B cell (primary cell): Measurements from ENCODE around the gene TEPSIN. TPM values are rescaled to one million over a fixed set of nuclear protein-coding genes. Genes with fewer than 3 reads are reported as not detected.

Source experiments
- ATAC-seq: fragments of 200-7000 bp; cut with Tn5 transposase; one replicate; pipeline ENCODE4 v1.10.0; 2021; ENCODE audit warnings: low read depth, mild to moderate bottlenecking, moderate number of reproducible peaks, moderate library complexity
- CTCF ChIA-PET: fragments of 350-600 bp; sonication (Branson Sonifier 250); formaldehyde crosslinking; loops from one replicate; lab custom pipeline; 2021; ENCODE audit warnings: antibody characterized with exemption, inconsistent platforms; lab: Charles Lee
- POLR2A ChIA-PET: fragments of 350-600 bp; sonication (Branson Sonifier 250); formaldehyde crosslinking; loops from one replicate; lab custom pipeline; 2021; ENCODE audit warnings: antibody characterized with exemption; lab: Charles Lee
- DNase-seq: peaks from one replicate; pipeline ENCODE4 v3.0.0; 2013
- H2AFZ ChIP-seq: 2 replicates; pipeline ENCODE4 v1.6.1; 2012; ENCODE audit warnings: mild to moderate bottlenecking, low read depth, low read length; ENCODE audit not compliant: insufficient read depth, poor library complexity, severe bottlenecking
- H3K27ac ChIP-seq, 2 donors: 1 replicate in 1 of 2; 2 replicates in 1 of 2; pipeline ENCODE4 v1.5.1; 2012 to 2013; ENCODE audit warnings: low read length in 2 of 2, mild to moderate bottlenecking in 2 of 2, moderate library complexity in 1 of 2
- H3K27me3 ChIP-seq, 4 experiments: fragments of 200-600 bp in 1 of 4; sonication (generic) in 1 of 4; replicated peaks in 1 of 4; 1 replicate in 2 of 4; 2 replicates in 2 of 4; pipeline versions ENCODE4 v1.6.1 to v1.7.0; 2013 to 2016; ENCODE audit warnings: low read length in 3 of 4, mild to moderate bottlenecking in 2 of 4, mixed read lengths in 1 of 4, moderate library complexity in 1 of 4; ENCODE audit not compliant: insufficient read depth in 4 of 4, control insufficient read depth in 3 of 4; ENCODE audit errors: control extremely low read depth in 1 of 4
- H3K36me3 ChIP-seq, 2 experiments: replicated peaks in 1 of 2; 1 replicate in 1 of 2; 2 replicates in 1 of 2; pipeline versions ENCODE4 v1.6.1 to v1.7.1; 2013; ENCODE audit warnings: low read length in 1 of 2; ENCODE audit not compliant: insufficient read depth in 2 of 2, control insufficient read depth in 1 of 2; ENCODE audit errors: control extremely low read depth in 1 of 2, extremely low read depth in 1 of 2
- H3K4me1 ChIP-seq, 2 donors: fragments of 200-600 bp in 1 of 2; sonication (generic) in 1 of 2; 1 replicate in 1 of 2; 2 replicates in 1 of 2; pipeline versions ENCODE4 v1.5.1 to v1.6.1; 2013 to 2017; ENCODE audit warnings: low read length in 2 of 2; ENCODE audit not compliant: control insufficient read depth in 2 of 2, insufficient read depth in 2 of 2
- H3K4me2 ChIP-seq: replicated peaks from 2 replicates; pipeline ENCODE3; 2012; ENCODE audit warnings: mild to moderate bottlenecking, low read depth, low read length; ENCODE audit not compliant: poor library complexity, severe bottlenecking
- H3K4me3 ChIP-seq, 5 experiments: fragments of 200-600 bp in 1 of 5; sonication (generic) in 1 of 5; 1 replicate in 3 of 5; 2 replicates in 2 of 5; pipeline versions ENCODE4 v1.5.1 to v1.7.0; 2011 to 2016; ENCODE audit warnings: low read length in 4 of 5, mild to moderate bottlenecking in 4 of 5, low read depth in 2 of 5, control low read depth in 1 of 5, moderate library complexity in 1 of 5; ENCODE audit not compliant: insufficient read depth in 1 of 5; ENCODE audit errors: control extremely low read depth in 1 of 5, extremely low read depth in 1 of 5
- H3K79me2 ChIP-seq: fragments of 200-600 bp; sonication (generic); one replicate; pipeline ENCODE4 v1.6.0; 2016; ENCODE audit warnings: low read length; ENCODE audit not compliant: control insufficient read depth, insufficient read depth
- H3K9ac ChIP-seq: fragments of 200-600 bp; sonication (generic); 2 replicates; pipeline ENCODE4 v1.6.1; 2017; ENCODE audit warnings: mild to moderate bottlenecking, low read length, moderate library complexity
- H3K9me3 ChIP-seq, 3 donors: one replicate each; pipeline versions ENCODE4 v1.6.1 to v1.7.1; 2013; ENCODE audit warnings: low read length in 2 of 3; ENCODE audit not compliant: control insufficient read depth in 2 of 3, insufficient read depth in 1 of 3; ENCODE audit errors: control extremely low read depth in 1 of 3
- H4K20me1 ChIP-seq: 2 replicates; pipeline ENCODE4 v1.6.0; 2012; ENCODE audit warnings: mild to moderate bottlenecking, low read length; ENCODE audit not compliant: insufficient read depth, control insufficient read depth, poor library complexity, severe bottlenecking
- H3K27ac Mint-ChIP-seq: one replicate; pipeline ENCODE4 v1.8.0; 2021; ENCODE audit warnings: mixed read lengths
- H3K27me3 Mint-ChIP-seq: one replicate; pipeline ENCODE4 v1.8.0; 2021; ENCODE audit warnings: mixed read lengths
- H3K4me1 Mint-ChIP-seq: one replicate; pipeline ENCODE4 v1.8.0; 2021; ENCODE audit warnings: mixed read lengths
- H3K4me3 Mint-ChIP-seq: one replicate; pipeline ENCODE4 v1.8.0; 2021; ENCODE audit warnings: mixed read lengths
- H3K9me3 Mint-ChIP-seq: one replicate; pipeline ENCODE4 v1.8.0; 2022; ENCODE audit warnings: mixed read lengths; ENCODE audit not compliant: insufficient read depth
- WGBS: methylation state at CpG from one replicate; pipeline ENCODE4 v1.1.5; 2013; ENCODE audit warnings: missing lambda C conversion rate; ENCODE audit not compliant: insufficient coverage; 5-methylcytosine and 5-hydroxymethylcytosine counted together
- intact Hi-C: fragments of 100-400 bp; cut with micrococcal nuclease; formaldehyde crosslinking; loops from one replicate; pipeline ENCODE4 v1.10.0; 2022
- polyA plus RNA-seq: library from polyadenylated mRNA; depleted of rRNA; stranded (reverse); fragments of >200 nt; gene quantifications from 2 replicates; pipeline ENCODE4 v1.2.3, GENCODE V29; 2012
- total RNA-seq, 2 donors: library from RNA; stranded (reverse); fragments of 120-200 nt in 1 of 2; gene quantifications; 1 replicate in 1 of 2; 2 replicates in 1 of 2; pipeline versions ENCODE4 v1.2.3 to v1.2.4, GENCODE V29; 2013 to 2022
- TF ChIP-seq, protein P1 (sequence below): fragments of 200-600 bp; IDR thresholded peaks from one replicate; pipeline ENCODE4 v1.8.0; 2022; ENCODE audit warnings: antibody characterized with exemption, mild to moderate bottlenecking

The TEPSIN gene
- total and polyA plus RNA-seq, 2 donors (not counting 1 experiment from before 2014, with no cell fraction given) = 180 to 273 TPM

GRCh38 chr17:81239714-81240555 is 1.1 kb upstream of the TEPSIN start:
- Histone ChIP-seq H3K9ac (peak overlapping the region; percentile 97), H3K4me3 (peak overlapping the region; percentile 49 to 82 (median 68))

More at GRCh38 chr17:81239714-81240555, 1.1 kb upstream of the TEPSIN start:
- peaks cover 0 to 23% of the 10 kb centered on the region in 2 experiments for H3K36me3 ChIP-seq
- no peaks in the 10 kb centered on the region for H3K27me3 ChIP-seq
- 19% methylated on average over 37 of the region's 37 CpGs for WGBS
- peaks cover 19 to 34% of the 10 kb centered on the region in 2 donors for H3K4me1 ChIP-seq
- H3K27ac ChIP-seq = peak overlapping the region; percentile 2 to 80
- H3K4me2 ChIP-seq = peak overlapping the region; percentile 97
- ATAC-seq (no peak), DNase-seq (peak; percentile 70)
- peak overlapping the region; percentile 96 for H2AFZ ChIP-seq
- ChIA-PET CTCF (interaction anchor here (0.8 to 5.6 kb wide), 9 partner anchors 11 to 360 kb away, joined by 3 to 43 read pairs (median 3); partner anchors contain the start of gene CEP131), POLR2A (interaction anchor here (0.5 to 2.4 kb wide), 7 partner anchors 10 to 1395 kb away, joined by 3 to 19 read pairs (median 3); partner anchors contain the start of gene CEP131)
- Mint-ChIP-seq H3K9me3 (no peaks in the 10 kb centered on the region), H3K27me3 (no peaks in the 10 kb centered on the region), H3K27ac (peak overlapping the region; percentile 88), H3K4me1 (peaks cover 45% of the 10 kb centered on the region), H3K4me3 (peak overlapping the region; percentile 93)
- peaks cover 0 to 3% (median 0%) of the 10 kb centered on the region in 3 donors for H3K9me3 ChIP-seq
- intact Hi-C loops = loop anchor here (1.0 to 2.0 kb wide), 6 partner anchors 12 to 825 kb away; partner anchors contain the start of genes CCDC137, ENDOV, OXLD1 and SLC38A10
- H3K79me2 ChIP-seq = peaks cover 67% of the 10 kb centered on the region
- TF ChIP-seq, protein P1, sequence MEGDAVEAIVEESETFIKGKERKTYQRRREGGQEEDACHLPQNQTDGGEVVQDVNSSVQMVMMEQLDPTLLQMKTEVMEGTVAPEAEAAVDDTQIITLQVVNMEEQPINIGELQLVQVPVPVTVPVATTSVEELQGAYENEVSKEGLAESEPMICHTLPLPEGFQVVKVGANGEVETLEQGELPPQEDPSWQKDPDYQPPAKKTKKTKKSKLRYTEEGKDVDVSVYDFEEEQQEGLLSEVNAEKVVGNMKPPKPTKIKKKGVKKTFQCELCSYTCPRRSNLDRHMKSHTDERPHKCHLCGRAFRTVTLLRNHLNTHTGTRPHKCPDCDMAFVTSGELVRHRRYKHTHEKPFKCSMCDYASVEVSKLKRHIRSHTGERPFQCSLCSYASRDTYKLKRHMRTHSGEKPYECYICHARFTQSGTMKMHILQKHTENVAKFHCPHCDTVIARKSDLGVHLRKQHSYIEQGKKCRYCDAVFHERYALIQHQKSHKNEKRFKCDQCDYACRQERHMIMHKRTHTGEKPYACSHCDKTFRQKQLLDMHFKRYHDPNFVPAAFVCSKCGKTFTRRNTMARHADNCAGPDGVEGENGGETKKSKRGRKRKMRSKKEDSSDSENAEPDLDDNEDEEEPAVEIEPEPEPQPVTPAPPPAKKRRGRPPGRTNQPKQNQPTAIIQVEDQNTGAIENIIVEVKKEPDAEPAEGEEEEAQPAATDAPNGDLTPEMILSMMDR = no peak
- H4K20me1 ChIP-seq = peaks cover 73% of the 10 kb centered on the region
